HG03135 (cell line): ENCODE data around the gene LYRM2.
"Not testable (repeated sequence)": the region's sequence is repeated elsewhere in the genome, so short reads cannot be mapped to it uniquely, and the experiment has no call there.

Experiments
- ATAC-seq: cut with Tn5 transposase; IDR thresholded peaks from one replicate; pipeline ENCODE4 v1.9.1; 2021; ENCODE audit warnings: mild to moderate bottlenecking, moderate library complexity; ENCODE audit not compliant: unreplicated experiment

Gene LYRM2

GRCh38 chr6:89649682-89650081 is 11.1 kb upstream of the LYRM2 start:
- ATAC-seq, result no peak

DNA sequence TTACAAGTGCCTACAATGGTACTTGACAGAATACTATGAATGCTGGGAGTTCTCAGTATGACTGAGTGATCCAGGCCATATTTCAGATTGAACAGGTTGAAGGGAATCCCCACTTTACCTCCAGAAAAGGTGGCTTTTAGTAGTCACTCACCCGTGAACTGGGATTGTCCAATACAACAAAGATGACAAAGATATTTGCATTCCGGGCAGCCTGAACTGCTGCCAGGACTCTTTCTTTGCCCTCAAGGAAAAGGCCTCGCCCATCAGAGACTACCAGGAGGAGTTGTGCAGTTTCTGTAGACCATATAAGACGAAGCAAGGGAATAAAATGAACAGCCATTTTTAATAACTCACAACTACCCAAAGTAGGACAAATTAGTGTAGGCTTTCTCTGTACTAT is 6.3 kb upstream of the LYRM2 start:
- no peak for ATAC-seq

DNA sequence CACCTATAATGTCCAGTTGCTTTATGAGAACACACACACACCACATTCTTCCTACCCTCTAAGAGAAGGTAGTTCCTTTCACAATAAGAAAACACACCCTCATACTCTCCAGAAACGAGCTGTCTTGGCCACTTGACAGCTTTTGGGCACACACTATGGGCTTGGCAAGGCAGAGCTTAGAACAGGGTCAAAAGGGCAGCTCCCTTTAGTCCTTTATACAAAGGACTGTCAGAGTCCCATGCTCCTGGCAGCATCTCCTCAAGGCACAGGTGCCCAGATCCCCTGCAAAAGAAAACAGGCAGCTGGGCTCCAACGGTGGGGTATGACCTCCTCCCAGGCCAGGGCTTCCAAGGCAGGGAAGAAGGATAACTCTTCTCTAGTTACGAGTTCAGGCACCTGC is 4.9 kb upstream of the LYRM2 start:
- no peak for ATAC-seq

DNA sequence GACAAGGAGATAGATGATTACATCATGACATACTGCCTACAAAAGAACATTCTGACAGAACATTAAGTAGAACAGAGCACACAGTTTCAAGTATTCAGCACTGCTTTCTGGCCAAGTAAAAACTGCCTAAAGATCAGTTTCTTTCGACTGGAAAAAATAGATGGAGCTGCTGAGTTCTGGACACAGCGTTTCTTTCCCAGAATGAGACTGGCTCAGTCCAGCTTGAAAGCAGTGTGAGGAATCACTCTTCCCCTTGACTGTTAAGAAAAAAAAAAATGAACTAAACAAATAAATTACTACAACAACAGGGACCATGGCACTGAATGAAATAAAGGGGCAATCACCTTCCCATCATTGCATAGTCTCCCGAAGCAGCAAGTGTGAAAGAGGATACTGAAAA is 4.4 kb upstream of the LYRM2 start:
- ATAC-seq, result no peak

- ATAC-seq, result not testable (repeated sequence)
Measured at GRCh38 chr6:89641581-89641980, 3.0 kb upstream of the LYRM2 start.

- no peak for ATAC-seq
Measured at GRCh38 chr6:89640804-89641203, 2.3 kb upstream of the LYRM2 start.

DNA sequence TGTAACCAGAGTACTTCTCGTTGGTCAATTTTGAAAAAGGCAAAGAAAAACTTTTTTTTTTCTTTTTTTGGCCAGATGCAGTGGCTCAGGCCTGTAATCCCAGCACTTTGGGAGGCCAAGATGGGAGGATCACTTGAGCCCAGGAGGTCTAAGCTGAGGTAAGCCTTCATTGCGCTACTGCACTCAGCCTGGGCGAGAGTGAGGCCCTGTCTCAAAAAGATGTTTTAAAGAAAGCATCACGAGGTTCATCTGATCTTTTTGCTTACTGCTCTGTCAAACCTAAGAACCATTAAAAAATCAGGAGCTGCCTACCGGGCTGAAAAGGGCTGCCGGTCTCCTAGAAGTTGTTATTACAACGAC is 607 bp downstream of the LYRM2 start:
- ATAC-seq, result no peak

- not testable (repeated sequence) for ATAC-seq
Measured at GRCh38 chr6:89636412-89636811, 2.1 kb downstream of the LYRM2 start.

DNA sequence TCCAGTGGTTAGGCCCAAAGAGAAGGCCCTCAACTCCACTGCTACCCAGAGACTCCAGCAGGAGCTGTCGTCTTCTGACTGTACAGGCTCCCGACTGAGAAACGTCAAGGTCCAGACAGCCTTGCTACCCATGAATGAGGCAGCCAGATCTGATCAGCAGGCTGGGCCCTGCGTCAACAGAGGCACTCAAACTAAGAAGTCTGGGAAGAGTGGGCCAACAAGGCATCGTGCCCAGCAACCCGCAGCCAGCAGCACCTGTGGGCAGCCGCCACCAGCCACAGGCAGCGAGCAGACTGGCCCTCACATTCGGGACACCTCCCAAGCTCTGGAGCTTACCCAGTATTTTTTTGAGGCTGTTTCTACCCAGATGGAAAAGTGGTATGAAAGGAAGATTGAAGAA is 8.1 kb downstream of the LYRM2 start:
- no peak for ATAC-seq

DNA sequence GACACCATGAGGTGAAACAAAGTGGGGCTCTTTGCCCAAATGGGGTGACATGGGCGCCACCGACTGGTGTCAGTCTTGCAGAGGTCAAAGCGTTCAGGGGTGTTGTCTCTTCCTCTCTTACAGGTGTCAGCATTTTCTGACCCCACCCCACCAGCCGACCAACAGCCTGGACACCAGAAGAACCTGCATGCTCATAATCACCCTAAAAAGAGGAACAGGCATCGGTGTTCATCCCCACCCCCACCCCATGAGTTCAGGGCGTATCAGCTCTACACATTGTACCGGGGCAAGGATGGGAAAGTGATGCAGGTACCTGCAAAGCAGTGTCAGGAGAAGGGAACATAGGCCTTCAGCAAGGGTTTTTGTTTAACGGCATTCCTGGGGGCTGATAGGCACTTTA is 14.8 kb downstream of the LYRM2 start:
- no peak for ATAC-seq

DNA sequence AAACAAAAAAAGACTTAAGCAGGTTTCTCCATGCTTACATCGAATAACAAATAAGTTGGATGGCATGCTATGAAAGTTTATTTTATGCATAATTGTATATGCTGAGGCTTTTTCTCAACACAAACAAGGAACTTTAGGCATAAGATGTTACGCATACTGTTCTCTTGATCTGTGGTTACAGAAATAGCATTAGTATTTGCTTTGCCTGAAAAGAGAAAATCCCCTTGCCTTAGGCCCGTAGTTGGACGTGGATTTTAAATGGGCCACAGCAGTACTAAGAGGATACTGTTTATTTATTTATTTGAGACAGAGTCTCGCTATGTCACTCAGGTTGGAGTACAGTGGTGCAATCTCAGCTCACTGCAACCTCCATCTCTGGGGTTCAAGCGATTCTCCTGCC is 19.0 kb downstream of the LYRM2 start:
- no peak for ATAC-seq

DNA sequence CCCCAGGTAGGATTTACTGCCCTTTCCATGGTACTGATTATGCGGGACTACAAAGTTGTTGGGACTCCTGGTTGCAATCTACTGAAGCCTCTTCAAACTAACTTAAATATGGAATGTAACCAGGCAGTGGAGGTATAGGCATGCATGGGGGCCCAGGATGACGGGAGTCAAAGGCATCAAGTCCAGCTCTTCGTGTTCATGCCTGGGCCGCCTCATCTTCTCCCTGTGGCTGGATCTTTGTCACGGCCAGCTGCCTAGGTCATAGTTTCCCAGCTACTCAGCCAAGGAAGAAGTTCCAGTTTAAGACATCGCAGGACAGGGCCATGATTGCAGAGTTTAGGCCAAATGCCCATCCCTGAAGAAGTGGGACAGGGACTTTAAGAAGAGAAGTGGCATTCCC is 20.5 kb downstream of the LYRM2 start:
- ATAC-seq, result no peak

DNA sequence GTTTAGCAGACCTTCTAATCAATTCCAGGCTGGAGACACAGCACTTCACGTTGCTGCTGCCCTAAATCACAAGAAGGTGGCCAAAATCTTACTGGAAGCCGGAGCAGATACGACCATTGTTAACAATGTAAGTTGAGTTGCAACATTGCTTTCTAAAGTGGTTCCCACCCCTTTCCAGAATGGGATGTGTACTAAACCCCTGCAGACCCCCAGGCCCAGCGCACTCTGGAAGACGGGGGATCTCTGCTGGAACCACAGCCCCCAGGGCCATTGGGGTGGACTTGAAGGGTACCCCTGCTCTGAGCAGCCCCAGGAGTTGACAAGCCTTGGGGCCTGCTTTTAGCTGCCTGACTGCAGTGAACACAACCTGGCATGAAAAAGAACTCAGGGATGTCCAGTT is 22.0 kb downstream of the LYRM2 start:
- no peak for ATAC-seq

- no peak for ATAC-seq
Measured at GRCh38 chr6:89615882-89616281, 22.7 kb downstream of the LYRM2 start.

- no peak for ATAC-seq
Measured at GRCh38 chr6:89613790-89614189, 24.8 kb downstream of the LYRM2 start.

- ATAC-seq, result no peak
Measured at GRCh38 chr6:89612121-89612520, 26.4 kb downstream of the LYRM2 start.

- no peak for ATAC-seq
Measured at GRCh38 chr6:89611666-89612065, 26.9 kb downstream of the LYRM2 start.

- no peak for ATAC-seq
Measured at GRCh38 chr6:89610149-89610642, 28.4 kb downstream of the LYRM2 start.

GRCh38 chr6:89605861-89606260 is 32.7 kb downstream of the LYRM2 start:
- no peak for ATAC-seq

GRCh38 chr6:89604653-89605052 is 33.9 kb downstream of the LYRM2 start:
- no peak for ATAC-seq

DNA sequence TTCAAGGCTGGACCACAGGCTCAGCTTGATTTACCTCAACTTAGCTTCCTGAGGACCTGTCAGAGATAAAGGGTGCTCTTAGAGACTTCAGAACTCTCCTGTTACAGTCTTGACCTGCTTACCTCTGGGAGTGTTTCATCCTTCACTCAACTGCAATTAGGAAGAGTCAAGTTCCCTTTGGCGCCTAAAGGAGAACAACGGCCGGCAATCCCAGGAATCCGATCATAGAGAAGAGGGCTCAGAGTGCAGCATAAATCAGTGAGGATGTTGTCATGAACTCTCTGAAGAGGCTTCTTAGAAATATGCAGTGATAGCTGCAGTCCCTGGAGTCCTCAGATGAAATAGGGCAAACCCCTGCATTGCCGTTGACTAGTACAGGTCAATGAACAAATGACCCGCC is 36.4 kb downstream of the LYRM2 start:
- no peak for ATAC-seq

DNA sequence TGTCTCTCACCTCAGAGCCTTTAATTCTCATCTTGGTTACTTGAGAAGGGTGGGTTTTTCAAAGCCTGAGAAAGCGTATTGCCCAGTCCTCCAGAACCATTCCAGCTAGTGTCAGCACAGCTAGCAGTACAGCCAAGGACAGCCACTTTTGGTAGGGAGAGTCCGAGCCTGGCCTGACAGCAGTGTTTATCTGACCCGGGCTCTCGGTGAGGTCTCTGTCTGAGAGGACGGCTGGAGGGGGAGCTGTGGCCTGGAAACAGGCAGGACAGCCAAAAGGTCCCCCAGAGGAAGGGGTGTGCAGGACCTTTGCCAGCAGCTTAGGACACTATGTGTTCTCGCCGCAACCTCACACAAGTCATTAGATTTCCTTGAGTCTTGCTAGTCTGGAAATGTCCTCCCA is 38.8 kb downstream of the LYRM2 start:
- no peak for ATAC-seq

DNA sequence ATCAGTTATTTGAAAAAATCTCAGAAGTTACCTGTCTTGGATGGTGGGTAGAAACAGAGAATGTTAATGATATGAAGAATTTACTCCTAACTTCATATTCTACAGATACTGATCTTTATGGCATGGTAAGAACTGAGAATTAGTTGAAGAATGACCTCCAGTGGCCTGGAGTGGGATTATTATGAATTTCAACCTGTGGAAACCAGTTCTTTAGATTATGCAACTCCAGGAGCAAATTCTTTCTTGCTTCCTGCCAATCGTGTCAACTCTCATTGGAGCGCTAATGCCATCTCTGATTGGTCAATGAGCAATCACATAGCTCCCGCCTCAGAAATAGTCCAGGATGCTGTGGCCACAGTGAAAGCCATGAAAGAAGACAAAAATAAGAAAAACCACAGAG is 40.6 kb downstream of the LYRM2 start:
- ATAC-seq, result no peak

GRCh38 chr6:89597372-89597771 is 41.2 kb downstream of the LYRM2 start:
- ATAC-seq, result no peak
